ENCODE results near the gene CHURC1. TPM values are rescaled to one million over a fixed set of nuclear protein-coding genes. Genes with fewer than 3 reads are reported as not detected.

Gene CHURC1
- polyA plus RNA-seq, 1 donor (not counting 4 experiments of a cell fraction or from before 2014, with no cell fraction given): 126 TPM

- DNase-seq (ENCODE audit: low read depth, low spot score): no peak
- no peak overlapping the region for H3K4me3 ChIP-seq (ENCODE audit: control insufficient read depth in 2 of 3, extremely low read depth in 1 of 3, insufficient read depth in 2 of 3, low read depth in 1 of 3, low read length in 3 of 3)
- no peak for FAIRE-seq
- no peaks in the 10 kb centered on the region for H3K27me3 ChIP-seq (ENCODE audit: control insufficient read depth, extremely low read depth, insufficient read depth, low read length)
- no peak overlapping the region for H3K9ac ChIP-seq (ENCODE audit: control insufficient read depth, extremely low read depth, insufficient read depth, low read length)
- no peaks in the 10 kb centered on the region for H3K9me1 ChIP-seq (ENCODE audit: control insufficient read depth, extremely low read depth, insufficient read depth, low read length)
- H3K9me3 ChIP-seq (ENCODE audit: control insufficient read depth, low read depth, low read length): no peaks in the 10 kb centered on the region
- no peak overlapping the region for H3K27ac ChIP-seq (ENCODE audit: control insufficient read depth, insufficient read depth, low read length)
- H3K36me3 ChIP-seq (ENCODE audit: control insufficient read depth in 2 of 2, extremely low read depth in 1 of 2, insufficient read depth in 2 of 2, low read length in 2 of 2): no peaks in the 10 kb centered on the region
- no peak overlapping the region for H3K4me2 ChIP-seq (ENCODE audit: control insufficient read depth, extremely low read depth, insufficient read depth, low read depth, low read length)
- no peaks in the 10 kb centered on the region for H4K20me1 ChIP-seq (ENCODE audit: control insufficient read depth, extremely low read depth, insufficient read depth, low read length)
- peaks cover 5% of the 10 kb centered on the region for H3K4me1 ChIP-seq (ENCODE audit: control insufficient read depth, extremely low read depth, insufficient read depth, low read length)
- no peaks in the 10 kb centered on the region for H3K79me2 ChIP-seq (ENCODE audit: control insufficient read depth, insufficient read depth, low read length)
- no peak for TF ChIP-seq CTCF (optimal IDR thresholded peaks at IDR 0.05 in 1 of 3, IDR thresholded peaks at IDR 0.05 in 1 of 3, conservative IDR thresholded peaks at IDR 0.05 in 1 of 3; ENCODE audit: extremely low read depth in 1 of 3, insufficient read depth in 2 of 3, low read length in 3 of 3)
- no peak for TF ChIP-seq EZH2 (IDR thresholded peaks at IDR 0.05; ENCODE audit: low read length)
- dilution Hi-C loops (cut with MboI; ENCODE audit: extremely low pct_ligation_motif_present, low sequenced_read_pairs): no loop called here
- no peak overlapping the region for H2AFZ ChIP-seq (ENCODE audit: control insufficient read depth, low read length)
Observed at GRCh38 chr14:64953661-64954060, 39.4 kb downstream of the CHURC1 start.

GRCh38 chr14:64954491-64955240 lies 40.4 kb downstream of the CHURC1 start:
- DNase-seq (ENCODE audit: low read depth, low spot score) (no peak), FAIRE-seq (no peak)
- Histone ChIP-seq H3K9me3 (ENCODE audit: control insufficient read depth, low read depth, low read length) (no peaks in the 10 kb centered on the region), H2AFZ (ENCODE audit: control insufficient read depth, low read length) (no peak overlapping the region), H3K9ac (ENCODE audit: control insufficient read depth, extremely low read depth, insufficient read depth, low read length) (no peak overlapping the region), H3K9me1 (ENCODE audit: control insufficient read depth, extremely low read depth, insufficient read depth, low read length) (no peaks in the 10 kb centered on the region), H3K36me3 (ENCODE audit: control insufficient read depth in 2 of 2, extremely low read depth in 1 of 2, insufficient read depth in 2 of 2, low read length in 2 of 2) (no peaks in the 10 kb centered on the region), H4K20me1 (ENCODE audit: control insufficient read depth, extremely low read depth, insufficient read depth, low read length) (no peaks in the 10 kb centered on the region), H3K4me1 (ENCODE audit: control insufficient read depth, extremely low read depth, insufficient read depth, low read length) (peaks cover 5% of the 10 kb centered on the region), H3K4me2 (ENCODE audit: control insufficient read depth, extremely low read depth, insufficient read depth, low read depth, low read length) (no peak overlapping the region), H3K27ac (ENCODE audit: control insufficient read depth, insufficient read depth, low read length) (no peak overlapping the region), H3K4me3 (ENCODE audit: control insufficient read depth in 2 of 3, extremely low read depth in 1 of 3, insufficient read depth in 2 of 3, low read depth in 1 of 3, low read length in 3 of 3) (no peak overlapping the region), H3K27me3 (ENCODE audit: control insufficient read depth, extremely low read depth, insufficient read depth, low read length) (no peaks in the 10 kb centered on the region), H3K79me2 (ENCODE audit: control insufficient read depth, insufficient read depth, low read length) (no peaks in the 10 kb centered on the region)
- dilution Hi-C loops (cut with MboI; ENCODE audit: extremely low pct_ligation_motif_present, low sequenced_read_pairs): no loop called here
- TF ChIP-seq CTCF (optimal IDR thresholded peaks at IDR 0.05 in 1 of 3, IDR thresholded peaks at IDR 0.05 in 1 of 3, conservative IDR thresholded peaks at IDR 0.05 in 1 of 3; ENCODE audit: extremely low read depth in 1 of 3, insufficient read depth in 2 of 3, low read length in 3 of 3) (no peak), EZH2 (IDR thresholded peaks at IDR 0.05; ENCODE audit: low read length) (no peak)

Data from keratinocyte (primary cell).